Raji (cell line): ENCODE data around the gene SCUBE3.
A peak's percentile ranks its signal among the peaks of the same experiment; 100 is the strongest.

ENCODE experiments used
- POLR2A ChIP-seq: IDR thresholded peaks from 2 replicates; pipeline ENCODE4 v1.6.1; 2011; ENCODE audit warnings: low read depth, low read length, control low read depth; ENCODE audit not compliant: insufficient read depth

The SCUBE3 gene

GRCh38 chr6:35260591-35261570 lies 47.1 kb downstream of the SCUBE3 start:
- TF ChIP-seq POLR2A = 0 out of 2 replicates have a peak, but pooled peaks have one; percentile 15

- no peak for TF ChIP-seq POLR2A
Measured at GRCh38 chr6:35262596-35262995, 48.8 kb downstream of the SCUBE3 start.

- TF ChIP-seq POLR2A = no peak
Measured at GRCh38 chr6:35264550-35265274, 51.0 kb downstream of the SCUBE3 start.

- TF ChIP-seq POLR2A = no peak
Measured at GRCh38 chr6:35265523-35265922, 51.8 kb downstream of the SCUBE3 start.

- TF ChIP-seq POLR2A = no peak
Measured at GRCh38 chr6:35267446-35267845, 53.7 kb downstream of the SCUBE3 start.

GRCh38 chr6:35267897-35268296 lies 54.1 kb downstream of the SCUBE3 start:
- TF ChIP-seq POLR2A = no peak

- TF ChIP-seq POLR2A = no peak
Measured at GRCh38 chr6:35272005-35272404, 58.2 kb downstream of the SCUBE3 start.

- TF ChIP-seq POLR2A = no peak
Measured at GRCh38 chr6:35273822-35274559, 60.2 kb downstream of the SCUBE3 start.

GRCh38 chr6:35275744-35276260 lies 62.0 kb downstream of the SCUBE3 start:
- no peak for TF ChIP-seq POLR2A

- TF ChIP-seq POLR2A = no peak
Measured at GRCh38 chr6:35278708-35279107, 65.0 kb downstream of the SCUBE3 start.

- TF ChIP-seq POLR2A = no peak
Measured at GRCh38 chr6:35280903-35281302, 67.1 kb downstream of the SCUBE3 start.

- TF ChIP-seq POLR2A = no peak
Measured at GRCh38 chr6:35282472-35282871, 68.7 kb downstream of the SCUBE3 start.

GRCh38 chr6:35283361-35283760 lies 69.6 kb downstream of the SCUBE3 start:
- TF ChIP-seq POLR2A = no peak

- no peak for TF ChIP-seq POLR2A
Measured at GRCh38 chr6:35287671-35288396, 74.1 kb downstream of the SCUBE3 start.
